ENCODE data around the gene CFAP141. TPM values are rescaled to one million over a fixed set of nuclear protein-coding genes. Genes with fewer than 3 reads are reported as not detected.
"Not testable (repeated sequence)": the region's sequence is repeated elsewhere in the genome, so short reads cannot be mapped to it uniquely, and the experiment has no call there.

Gene CFAP141
- not detected for polyA plus RNA-seq (2013, experiment 1 of 2; ENCODE audit: insufficient read length)
- polyA plus RNA-seq (2013, experiment 2 of 2; ENCODE audit: insufficient read length) = not detected

- DNase-seq = no peak
Measured at GRCh38 chr1:154206196-154206595, at the start of gene CFAP141. Gene CFAP141, minus strand, starts transcription at chr1:154206333. Its CDS starts 26 bp downstream, at chr1:154206307.

- DNase-seq = no peak
Measured at GRCh38 chr1:154253671-154254070, 47.5 kb upstream of the CFAP141 start.

GRCh38 chr1:154241703-154242351 is 35.7 kb upstream of the CFAP141 start:
- no peak for DNase-seq

- no peak for DNase-seq
Measured at GRCh38 chr1:154240294-154240833, 34.2 kb upstream of the CFAP141 start.

- no peak for DNase-seq
Measured at GRCh38 chr1:154239491-154239890, 33.4 kb upstream of the CFAP141 start.

GRCh38 chr1:154237880-154238506 is 31.9 kb upstream of the CFAP141 start:
- no peak for DNase-seq

GRCh38 chr1:154237435-154237834 is 31.3 kb upstream of the CFAP141 start:
- no peak for DNase-seq

- DNase-seq = no peak
Measured at GRCh38 chr1:154236855-154237254, 30.7 kb upstream of the CFAP141 start.

GRCh38 chr1:154233127-154233526 is 27.0 kb upstream of the CFAP141 start:
- not testable (repeated sequence) for DNase-seq

GRCh38 chr1:154231112-154231511 is 25.0 kb upstream of the CFAP141 start:
- not testable (repeated sequence) for DNase-seq

GRCh38 chr1:154225370-154225769 is 19.2 kb upstream of the CFAP141 start:
- no peak for DNase-seq

GRCh38 chr1:154223621-154224020 is 17.5 kb upstream of the CFAP141 start:
- no peak for DNase-seq

GRCh38 chr1:154222918-154223317 is 16.8 kb upstream of the CFAP141 start:
- no peak for DNase-seq

GRCh38 chr1:154222518-154222917 is 16.4 kb upstream of the CFAP141 start:
- no peak for DNase-seq

- peak; percentile 64 for DNase-seq
Measured at GRCh38 chr1:154221278-154222001, 15.3 kb upstream of the CFAP141 start.

- no peak for DNase-seq
Measured at GRCh38 chr1:154220970-154221277, 14.8 kb upstream of the CFAP141 start.

GRCh38 chr1:154220071-154220969 is 14.2 kb upstream of the CFAP141 start, which contains the start of gene UBAP2L:
Gene UBAP2L, plus strand, starts transcription at chr1:154220955. Its CDS starts 4,169 bp downstream, at chr1:154225124.
- DNase-seq = peak; percentile 99

- DNase-seq = peak; percentile 8
Measured at GRCh38 chr1:154219541-154219940, 13.4 kb upstream of the CFAP141 start.

GRCh38 chr1:154218545-154218944 is 12.4 kb upstream of the CFAP141 start:
- DNase-seq = no peak

- peak; percentile 61 for DNase-seq
Measured at GRCh38 chr1:154213274-154213673, 7.1 kb upstream of the CFAP141 start.

GRCh38 chr1:154212083-154212482 is 6.0 kb upstream of the CFAP141 start:
- DNase-seq = no peak

Measured in fibroblast of skin of back (primary cell).